Choroid plexus epithelial cell (primary cell): ENCODE results near the gene TNRC6A.

Experiments used
- DNase-seq: peaks from one replicate; pipeline ENCODE4 v3.0.0-alpha.2; 2010; ENCODE audit warnings: low read depth
- H3K4me3 ChIP-seq: 2 replicates; pipeline ENCODE4 v1.5.1; 2011; ENCODE audit warnings: low read depth, mild to moderate bottlenecking, control low read depth, low read length, moderate library complexity
- CTCF ChIP-seq: conservative IDR thresholded peaks from 2 replicates; pipeline ENCODE4 v1.5.1; 2011; ENCODE audit warnings: low read depth, mild to moderate bottlenecking, control low read depth, inconsistent platforms, low read length, moderate library complexity

Gene TNRC6A

DNA sequence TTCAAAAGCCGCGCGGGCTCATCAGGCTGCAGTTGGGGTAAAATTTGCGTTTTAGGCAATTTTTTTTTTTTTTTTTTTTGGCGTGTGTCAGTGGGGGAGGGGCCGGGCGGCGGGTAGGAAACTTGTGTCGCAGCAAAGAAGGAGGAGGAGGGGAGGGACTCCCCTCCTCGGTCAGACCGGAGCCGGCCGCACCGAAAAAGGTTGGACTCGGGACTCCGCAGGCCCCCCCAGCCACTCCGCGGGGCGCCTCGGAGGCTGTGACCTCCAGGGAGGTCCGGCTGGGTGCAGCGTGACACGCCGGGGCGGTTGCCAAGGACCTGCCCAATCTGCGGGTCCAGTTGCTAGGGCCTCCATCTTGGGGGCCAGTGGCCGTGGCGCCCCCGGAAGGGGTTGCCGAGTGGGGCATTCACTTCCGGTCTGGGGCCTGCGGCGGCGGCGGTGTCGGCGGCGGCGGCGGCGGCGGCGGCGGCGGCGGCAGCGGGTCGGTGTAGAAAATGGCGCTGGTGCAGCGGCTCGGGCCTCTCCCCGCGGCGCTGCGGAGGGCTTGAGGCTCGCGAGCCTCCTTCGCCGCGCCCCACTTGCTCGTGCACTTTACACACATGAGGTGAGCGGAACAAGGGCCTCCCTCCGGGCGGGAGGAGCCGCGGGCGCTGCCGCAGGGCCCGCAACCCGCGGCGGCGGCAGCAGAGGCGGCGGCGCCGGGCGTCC, at the start of gene TNRC6A:
TNRC6A (plus strand) TSS at position 409 of the 708 bp plus-strand sequence; CDS start at position 600, 191 bp downstream.
- TF ChIP-seq CTCF: no peak
- H3K4me3 ChIP-seq: peak within 1 kb of the TSS; percentile 87
- DNase-seq: peak; percentile 88

- peak; percentile 77 for DNase-seq
- TF ChIP-seq CTCF: no peak
Measured at GRCh38 chr16:24681793-24682192, 47.7 kb upstream of the TNRC6A start.

DNA sequence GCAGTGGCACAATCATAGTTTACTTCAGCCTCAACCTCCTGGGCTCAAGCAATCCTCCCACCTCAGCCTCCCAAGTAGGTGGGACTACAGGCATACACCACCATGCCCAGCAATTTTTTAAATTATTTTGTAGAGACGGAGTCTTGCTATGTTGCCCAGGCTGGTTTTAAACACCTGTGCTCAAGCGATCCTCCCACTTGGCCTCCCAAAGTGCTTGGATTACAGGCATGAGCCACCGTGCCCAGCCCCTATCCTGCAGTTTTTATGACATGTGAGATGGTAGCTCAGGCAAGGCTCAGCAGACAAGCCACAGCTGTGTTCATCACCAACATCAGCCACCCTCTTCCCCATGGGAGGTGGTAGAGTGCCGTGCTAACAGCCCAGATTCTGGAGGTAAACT, 46.2 kb upstream of the TNRC6A start:
- TF ChIP-seq CTCF: no peak
- no peak for DNase-seq
- no peak overlapping the region for H3K4me3 ChIP-seq

More at GRCh38 chr16:24681793-24682192, 47.7 kb upstream of the TNRC6A start:
- H3K4me3 ChIP-seq: no peak overlapping the region

GRCh38 chr16:24683847-24684493, 45.5 kb upstream of the TNRC6A start:
- no peak overlapping the region for H3K4me3 ChIP-seq
- TF ChIP-seq CTCF: no peak
- no peak for DNase-seq

DNA sequence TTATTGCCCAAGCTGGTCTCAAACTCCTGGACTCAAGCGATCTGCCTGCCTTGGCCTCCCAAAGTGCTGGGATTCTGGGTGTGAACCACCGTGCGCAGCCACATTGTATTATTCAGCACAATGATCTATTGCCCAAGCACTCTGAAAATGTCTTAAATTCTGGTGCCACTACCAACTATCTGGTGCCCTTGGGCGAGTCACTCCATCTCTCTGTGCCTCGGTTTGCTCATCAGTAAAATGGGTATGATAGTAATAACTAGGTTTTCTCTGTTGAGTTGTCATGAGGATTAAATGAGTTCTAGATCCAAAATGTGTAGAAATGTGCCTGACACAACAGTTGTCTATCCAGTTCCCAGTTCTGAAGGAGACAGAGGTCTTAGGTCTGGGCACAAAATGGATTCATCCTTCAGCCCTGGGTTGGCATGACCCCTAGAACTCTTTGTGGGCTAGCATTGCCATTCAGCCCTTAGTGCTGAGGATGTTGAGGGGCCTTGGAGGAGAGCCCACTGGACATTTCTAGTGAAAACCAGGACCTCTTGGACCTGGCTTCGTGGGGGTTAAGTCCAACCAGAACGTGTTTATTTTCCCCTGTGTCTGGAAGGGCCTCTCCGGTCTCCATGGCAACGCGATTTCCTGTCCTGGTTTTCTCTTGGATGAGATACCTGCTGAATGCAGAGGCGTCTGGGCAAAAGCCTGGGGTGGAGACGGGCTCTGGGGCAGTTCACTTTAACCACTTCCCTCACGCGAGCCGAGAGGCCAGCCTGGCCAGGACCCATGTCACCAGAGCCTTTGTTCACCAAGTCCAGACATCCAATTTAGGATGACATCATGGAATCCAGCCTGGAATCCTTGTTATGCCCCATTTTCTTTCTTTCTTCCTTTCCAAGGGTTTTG, 43.7 kb upstream of the TNRC6A start:
- peak overlapping the region; percentile 20 for H3K4me3 ChIP-seq
- no peak for TF ChIP-seq CTCF
- DNase-seq: peak; percentile 91

GRCh38 chr16:24686678-24687077, 42.8 kb upstream of the TNRC6A start:
- no peak for TF ChIP-seq CTCF
- no peak overlapping the region for H3K4me3 ChIP-seq
- no peak for DNase-seq
